Bronchial epithelial cell (primary cell): ENCODE measurements around the gene C16orf92. TPM values are rescaled to one million over a fixed set of nuclear protein-coding genes. Genes with fewer than 3 reads are reported as not detected.

Experiments used
- DNase-seq: peaks from one replicate; pipeline ENCODE4 v3.0.0-alpha.2; 2010; ENCODE audit warnings: low read depth
- FAIRE-seq: peaks from 2 replicates; lab custom pipeline; 2011; peaks lifted over from hg19 to GRCh38; lab: Jason Lieb, UNC
- H3K27me3 ChIP-seq: 2 replicates; pipeline ENCODE4 v1.5.1; 2011; ENCODE audit warnings: low read length; ENCODE audit not compliant: control insufficient read depth, insufficient read depth
- H3K36me3 ChIP-seq: 2 replicates; pipeline ENCODE4 v1.5.1; 2011; ENCODE audit warnings: low read length; ENCODE audit not compliant: control insufficient read depth, insufficient read depth
- H3K4me3 ChIP-seq: 2 replicates; pipeline ENCODE4 v1.5.1; 2011; ENCODE audit warnings: mild to moderate bottlenecking, low read depth, low read length, control low read depth
- CTCF ChIP-seq: IDR thresholded peaks from 2 replicates; pipeline ENCODE4 v1.5.1; 2011; ENCODE audit warnings: mild to moderate bottlenecking, moderate library complexity, low read length, control low read depth, inconsistent platforms; ENCODE audit not compliant: insufficient read depth, severe bottlenecking
- total RNA-seq: library from RNA; depleted of rRNA; stranded (reverse); fragments of >200 nt; gene quantifications from 2 replicates; pipeline ENCODE4 v1.2.1, GENCODE V29; 2014

Gene C16orf92
- total RNA-seq, 1 donor from 2014 or later = not detected

GRCh38 chr16:30002614-30003346 is 20.2 kb upstream of the C16orf92 start:
- no peaks in the 10 kb centered on the region for H3K27me3 ChIP-seq
- no peak for TF ChIP-seq CTCF
- DNase-seq = no peak
- no peak for FAIRE-seq
- no peak overlapping the region for H3K4me3 ChIP-seq
- peaks cover 9% of the 10 kb centered on the region for H3K36me3 ChIP-seq

DNA sequence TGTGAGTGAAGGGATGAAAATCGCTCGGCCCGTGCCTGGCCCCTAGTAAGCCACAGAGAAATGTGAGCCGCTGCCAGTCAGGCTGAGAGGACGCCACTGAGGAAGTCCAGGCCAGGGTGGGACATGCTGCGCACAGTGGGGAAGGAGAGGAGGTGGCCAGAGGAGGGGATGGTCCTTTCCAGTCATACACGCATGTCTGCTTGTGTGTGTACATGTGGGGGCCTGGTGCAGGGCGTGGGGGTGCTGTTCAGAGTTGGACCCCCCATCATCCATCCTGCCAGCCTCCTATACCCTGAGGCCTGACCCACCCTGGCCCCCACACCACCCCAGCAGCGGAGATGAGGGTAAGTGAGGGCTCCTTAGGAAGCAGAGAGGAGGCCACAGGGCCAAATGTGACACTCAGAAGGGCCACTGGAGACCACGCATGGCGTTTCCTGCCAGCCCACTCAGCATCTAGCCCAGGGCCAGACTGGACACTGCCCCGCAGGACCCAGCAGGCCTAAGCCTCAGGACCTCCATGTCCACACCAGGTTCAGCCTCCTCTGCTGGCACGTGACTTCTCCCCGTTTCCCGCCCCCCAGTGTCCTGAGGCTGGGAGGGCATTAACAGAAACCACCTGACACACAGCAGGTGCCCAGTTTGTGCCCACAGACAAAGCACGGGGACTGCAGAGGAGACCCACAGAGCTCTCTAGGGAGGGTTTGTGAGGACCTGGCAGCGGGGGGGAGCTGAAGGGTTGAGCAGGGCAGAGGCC is 19.2 kb upstream of the C16orf92 start:
- Histone ChIP-seq H3K36me3 (peaks cover 9% of the 10 kb centered on the region), H3K27me3 (no peaks in the 10 kb centered on the region), H3K4me3 (no peak overlapping the region)
- DNase-seq (no peak), FAIRE-seq (no peak)
- no peak for TF ChIP-seq CTCF

- Histone ChIP-seq H3K4me3 (no peak overlapping the region), H3K27me3 (peaks cover 2% of the 10 kb centered on the region), H3K36me3 (peaks cover 9% of the 10 kb centered on the region)
- DNase-seq = no peak
- no peak for FAIRE-seq
- TF ChIP-seq CTCF = no peak
Observed at GRCh38 chr16:30004424-30004776, 18.6 kb upstream of the C16orf92 start.

- FAIRE-seq = no peak
- Histone ChIP-seq H3K36me3 (peaks cover 9% of the 10 kb centered on the region), H3K27me3 (peaks cover 4% of the 10 kb centered on the region), H3K4me3 (no peak overlapping the region)
- TF ChIP-seq CTCF = no peak
- no peak for DNase-seq
Observed at GRCh38 chr16:30004811-30005242, 18.2 kb upstream of the C16orf92 start.

- peak; percentile 84 for TF ChIP-seq CTCF
- Histone ChIP-seq H3K27me3 (peaks cover 9% of the 10 kb centered on the region), H3K4me3 (no peak overlapping the region), H3K36me3 (peaks cover 7% of the 10 kb centered on the region)
- no peak for FAIRE-seq
- DNase-seq = no peak
Observed at GRCh38 chr16:30005341-30006094, 17.5 kb upstream of the C16orf92 start.
